ENCODE measurements around the gene GPR78. TPM values are rescaled to one million over a fixed set of nuclear protein-coding genes. Genes with fewer than 3 reads are reported as not detected.

Gene GPR78
- 0.04 TPM for polyA plus RNA-seq (2013, experiment 1 of 2)
- polyA plus RNA-seq (2013, experiment 2 of 2), result 0.12 TPM

DNA sequence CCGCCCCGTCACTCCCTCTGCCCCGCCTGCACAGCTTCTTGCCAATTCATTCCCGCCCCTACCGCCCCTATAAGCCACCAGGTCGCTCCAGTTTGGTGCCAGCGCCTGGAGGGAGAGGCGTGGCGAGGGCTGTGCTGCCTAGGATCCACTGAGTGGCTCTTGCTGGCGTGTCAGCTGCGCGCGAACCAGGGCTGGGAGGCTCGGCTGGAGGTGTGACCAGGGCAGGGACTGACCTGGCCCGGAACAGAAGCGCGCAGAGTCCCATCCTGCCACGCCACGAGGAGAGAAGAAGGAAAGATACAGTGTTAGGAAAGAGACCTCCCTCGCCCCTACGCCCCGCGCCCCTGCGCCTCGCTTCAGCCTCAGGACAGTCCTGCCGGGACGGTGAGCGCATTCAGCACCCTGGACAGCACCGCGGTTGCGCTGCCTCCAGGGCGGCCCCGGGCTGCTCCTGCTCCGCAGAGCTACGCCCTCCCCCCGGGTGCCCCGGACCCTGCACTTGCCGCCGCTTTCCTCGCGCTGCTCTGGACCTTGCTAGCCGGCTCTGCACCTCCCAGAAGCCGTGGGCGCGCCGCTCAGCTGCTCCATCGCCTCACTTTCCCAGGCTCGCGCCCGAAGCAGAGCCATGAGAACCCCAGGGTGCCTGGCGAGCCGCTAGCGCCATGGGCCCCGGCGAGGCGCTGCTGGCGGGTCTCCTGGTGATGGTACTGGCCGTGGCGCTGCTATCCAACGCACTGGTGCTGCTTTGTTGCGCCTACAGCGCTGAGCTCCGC lies at the start of gene GPR78:
Gene GPR78 (plus strand): TSS at position 72 of the 773 bp plus-strand sequence. CDS start 591 bp downstream, at position 663.
- H3K4ac ChIP-seq (ENCODE audit: low read depth in 1 of 2, low read length in 2 of 2), result no peak within 1 kb of the TSS
- H3K14ac ChIP-seq (ENCODE audit: low read length in 2 of 2), result no peak within 1 kb of the TSS
- H2AK5ac ChIP-seq (ENCODE audit: low read length, severe bottlenecking), result no peak within 1 kb of the TSS
- H2BK5ac ChIP-seq (ENCODE audit: low read depth, low read length, poor library complexity, severe bottlenecking), result no peak within 1 kb of the TSS
- H2BK120ac ChIP-seq (ENCODE audit: low read depth, low read length), result no peak within 1 kb of the TSS
- no peak within 1 kb of the TSS for H2BK15ac ChIP-seq (ENCODE audit: low read depth, poor library complexity, severe bottlenecking)
- peak; percentile 65 for DNase-seq
- H3K4me2 ChIP-seq (ENCODE audit: low read length, poor library complexity, severe bottlenecking), result peak within 1 kb of the TSS; percentile 41
- H3K4me1 ChIP-seq (ENCODE audit: control insufficient read depth, insufficient read depth, low read depth, low read length), result peaks cover 11% of the 10 kb centered on the region
- H3K27ac ChIP-seq (ENCODE audit: low read length, poor library complexity, severe bottlenecking), result no peak within 1 kb of the TSS
- peak within 1 kb of the TSS in 1 of 2 experiments; percentile 27 for H3K4me3 ChIP-seq (ENCODE audit: insufficient read depth in 1 of 2, low read depth in 1 of 2, low read length in 2 of 2)
- no peak within 1 kb of the TSS for H3K18ac ChIP-seq (ENCODE audit: low read depth in 1 of 2, low read length in 2 of 2)
- no peak within 1 kb of the TSS for H4K8ac ChIP-seq (ENCODE audit: low read length)
- H3K36me3 ChIP-seq (ENCODE audit: control insufficient read depth in 1 of 2, insufficient read depth in 2 of 2, low read depth in 1 of 2, low read length in 2 of 2), result no peaks in the 10 kb centered on the region
- H3K27me3 ChIP-seq (ENCODE audit: control insufficient read depth in 1 of 2, insufficient read depth in 1 of 2, low read length in 2 of 2), result peaks cover 60 to 92% of the 10 kb centered on the region in 2 experiments
- no peak within 1 kb of the TSS for H3K23ac ChIP-seq (ENCODE audit: low read length in 2 of 2)
- no peak within 1 kb of the TSS for H4K91ac ChIP-seq (ENCODE audit: low read length)
- no peak within 1 kb of the TSS for H2AFZ ChIP-seq (ENCODE audit: low read depth, low read length)
- H2BK12ac ChIP-seq (ENCODE audit: low read length in 2 of 2), result no peak within 1 kb of the TSS
- H3K79me1 ChIP-seq (replicated peaks; ENCODE audit: low read length, poor library complexity, severe bottlenecking), result no peaks in the 10 kb centered on the region
- WGBS, result 6% methylated on average over 60 of the region's 63 CpGs
- no peak within 1 kb of the TSS for H3K9ac ChIP-seq (ENCODE audit: low read length)
- no peaks in the 10 kb centered on the region for H3K9me3 ChIP-seq (ENCODE audit: control insufficient read depth, low read length)

GRCh38 chr4:8532245-8532781 lies 47.9 kb upstream of the GPR78 start:
- H3K23ac ChIP-seq (ENCODE audit: low read length in 2 of 2), result no peak overlapping the region
- no peaks in the 10 kb centered on the region for H3K27me3 ChIP-seq (ENCODE audit: control insufficient read depth in 1 of 2, insufficient read depth in 1 of 2, low read length in 2 of 2)
- WGBS, result 85% methylated on average over 5 of the region's 5 CpGs

GRCh38 chr4:8533274-8533865 lies 46.8 kb upstream of the GPR78 start:
- Histone ChIP-seq H2BK120ac (ENCODE audit: low read depth, low read length) (no peak overlapping the region), H2AFZ (ENCODE audit: low read depth, low read length) (no peak overlapping the region), H2BK12ac (ENCODE audit: low read length in 2 of 2) (no peak overlapping the region), H3K36me3 (ENCODE audit: control insufficient read depth in 1 of 2, insufficient read depth in 2 of 2, low read depth in 1 of 2, low read length in 2 of 2) (no peaks in the 10 kb centered on the region), H3K4me1 (ENCODE audit: control insufficient read depth, insufficient read depth, low read depth, low read length) (peaks cover 11% of the 10 kb centered on the region), H3K4me2 (ENCODE audit: low read length, poor library complexity, severe bottlenecking) (no peak overlapping the region), H3K79me1 (replicated peaks; ENCODE audit: low read length, poor library complexity, severe bottlenecking) (no peaks in the 10 kb centered on the region), H3K18ac (ENCODE audit: low read depth in 1 of 2, low read length in 2 of 2) (no peak overlapping the region), H3K14ac (ENCODE audit: low read length in 2 of 2) (no peak overlapping the region), H3K4me3 (ENCODE audit: insufficient read depth in 1 of 2, low read depth in 1 of 2, low read length in 2 of 2) (no peak overlapping the region), H3K4ac (ENCODE audit: low read depth in 1 of 2, low read length in 2 of 2) (no peak overlapping the region), H2BK15ac (ENCODE audit: low read depth, poor library complexity, severe bottlenecking) (no peak overlapping the region), H3K9ac (ENCODE audit: low read length) (no peak overlapping the region), H2AK5ac (ENCODE audit: low read length, severe bottlenecking) (no peak overlapping the region), H4K8ac (ENCODE audit: low read length) (no peak overlapping the region), H3K23ac (ENCODE audit: low read length in 2 of 2) (no peak overlapping the region), H2BK5ac (ENCODE audit: low read depth, low read length, poor library complexity, severe bottlenecking) (no peak overlapping the region), H3K27ac (ENCODE audit: low read length, poor library complexity, severe bottlenecking) (no peak overlapping the region), H3K9me3 (ENCODE audit: control insufficient read depth, low read length) (no peaks in the 10 kb centered on the region), H4K91ac (ENCODE audit: low read length) (no peak overlapping the region), H3K27me3 (ENCODE audit: control insufficient read depth in 1 of 2, insufficient read depth in 1 of 2, low read length in 2 of 2) (no peaks in the 10 kb centered on the region)
- no peak for DNase-seq
- WGBS, result 84% methylated on average over 2 of the region's 2 CpGs

More at GRCh38 chr4:8532245-8532781, 47.9 kb upstream of the GPR78 start:
- no peak overlapping the region for H2BK5ac ChIP-seq (ENCODE audit: low read depth, low read length, poor library complexity, severe bottlenecking)
- no peaks in the 10 kb centered on the region for H3K9me3 ChIP-seq (ENCODE audit: control insufficient read depth, low read length)
- no peak overlapping the region for H2AK5ac ChIP-seq (ENCODE audit: low read length, severe bottlenecking)
- H4K8ac ChIP-seq (ENCODE audit: low read length), result no peak overlapping the region
- no peak overlapping the region for H2AFZ ChIP-seq (ENCODE audit: low read depth, low read length)
- no peak overlapping the region for H3K4me3 ChIP-seq (ENCODE audit: insufficient read depth in 1 of 2, low read depth in 1 of 2, low read length in 2 of 2)
- no peak overlapping the region for H3K4ac ChIP-seq (ENCODE audit: low read depth in 1 of 2, low read length in 2 of 2)
- no peak overlapping the region for H2BK12ac ChIP-seq (ENCODE audit: low read length in 2 of 2)
- H3K36me3 ChIP-seq (ENCODE audit: control insufficient read depth in 1 of 2, insufficient read depth in 2 of 2, low read depth in 1 of 2, low read length in 2 of 2), result no peaks in the 10 kb centered on the region
- no peak overlapping the region for H3K14ac ChIP-seq (ENCODE audit: low read length in 2 of 2)
- no peak overlapping the region for H3K18ac ChIP-seq (ENCODE audit: low read depth in 1 of 2, low read length in 2 of 2)
- no peak overlapping the region for H3K27ac ChIP-seq (ENCODE audit: low read length, poor library complexity, severe bottlenecking)
- DNase-seq, result no peak
- peaks cover 9% of the 10 kb centered on the region for H3K4me1 ChIP-seq (ENCODE audit: control insufficient read depth, insufficient read depth, low read depth, low read length)
- no peak overlapping the region for H3K9ac ChIP-seq (ENCODE audit: low read length)
- H2BK15ac ChIP-seq (ENCODE audit: low read depth, poor library complexity, severe bottlenecking), result no peak overlapping the region
- no peak overlapping the region for H4K91ac ChIP-seq (ENCODE audit: low read length)
- no peak overlapping the region for H3K4me2 ChIP-seq (ENCODE audit: low read length, poor library complexity, severe bottlenecking)
- no peaks in the 10 kb centered on the region for H3K79me1 ChIP-seq (replicated peaks; ENCODE audit: low read length, poor library complexity, severe bottlenecking)
- H2BK120ac ChIP-seq (ENCODE audit: low read depth, low read length), result no peak overlapping the region

GRCh38 chr4:8534129-8534528 lies 46.1 kb upstream of the GPR78 start:
- Histone ChIP-seq H3K4me1 (ENCODE audit: control insufficient read depth, insufficient read depth, low read depth, low read length) (peaks cover 11% of the 10 kb centered on the region), H2BK5ac (ENCODE audit: low read depth, low read length, poor library complexity, severe bottlenecking) (no peak overlapping the region), H3K18ac (ENCODE audit: low read depth in 1 of 2, low read length in 2 of 2) (peak overlapping the region in 1 of 2 experiments; percentile 40), H4K91ac (ENCODE audit: low read length) (peak overlapping the region; percentile 70), H3K4ac (ENCODE audit: low read depth in 1 of 2, low read length in 2 of 2) (no peak overlapping the region), H2AK5ac (ENCODE audit: low read length, severe bottlenecking) (no peak overlapping the region), H3K36me3 (ENCODE audit: control insufficient read depth in 1 of 2, insufficient read depth in 2 of 2, low read depth in 1 of 2, low read length in 2 of 2) (no peaks in the 10 kb centered on the region), H3K79me1 (replicated peaks; ENCODE audit: low read length, poor library complexity, severe bottlenecking) (no peaks in the 10 kb centered on the region), H3K27me3 (ENCODE audit: control insufficient read depth in 1 of 2, insufficient read depth in 1 of 2, low read length in 2 of 2) (no peaks in the 10 kb centered on the region), H3K14ac (ENCODE audit: low read length in 2 of 2) (no peak overlapping the region), H2BK12ac (ENCODE audit: low read length in 2 of 2) (no peak overlapping the region), H2BK15ac (ENCODE audit: low read depth, poor library complexity, severe bottlenecking) (no peak overlapping the region), H3K4me3 (ENCODE audit: insufficient read depth in 1 of 2, low read depth in 1 of 2, low read length in 2 of 2) (peak overlapping the region in 1 of 2 experiments; percentile 5), H2AFZ (ENCODE audit: low read depth, low read length) (peak overlapping the region; percentile 15), H3K27ac (ENCODE audit: low read length, poor library complexity, severe bottlenecking) (no peak overlapping the region), H3K4me2 (ENCODE audit: low read length, poor library complexity, severe bottlenecking) (no peak overlapping the region), H3K9me3 (ENCODE audit: control insufficient read depth, low read length) (no peaks in the 10 kb centered on the region), H2BK120ac (ENCODE audit: low read depth, low read length) (no peak overlapping the region), H4K8ac (ENCODE audit: low read length) (no peak overlapping the region), H3K9ac (ENCODE audit: low read length) (peak overlapping the region; percentile 54), H3K23ac (ENCODE audit: low read length in 2 of 2) (no peak overlapping the region)
- 58% methylated on average over 4 of the region's 4 CpGs for WGBS
- DNase-seq, result peak; percentile 75
